Sigmoid colon (tissue), 4 donors: ENCODE data around the gene SLC35A4.

Experiments
- EP300 ChIP-seq, 4 donors: sonication (generic); formaldehyde crosslinking; IDR thresholded peaks; one replicate each; pipeline ENCODE4 v1.6.1; 2017; ENCODE audit warnings: antibody characterized with exemption in 4 of 4
- POLR2A ChIP-seq, 2 donors: fragments of 450-650 bp; IDR thresholded peaks; one replicate each; pipeline ENCODE4 v1.6.1; 2016; ENCODE audit warnings: antibody characterized with exemption in 2 of 2, mild to moderate bottlenecking in 2 of 2, moderate library complexity in 2 of 2
- POLR2AphosphoS5 ChIP-seq, 4 donors: sonication (generic); formaldehyde crosslinking; IDR thresholded peaks; one replicate each; pipeline ENCODE4 v1.6.1; 2017; ENCODE audit warnings: antibody characterized with exemption in 4 of 4
- TF ChIP-seq, protein P1 (sequence below), 4 experiments: fragments of 450-650 bp in 3 of 4; fragments of 200-600 bp in 1 of 4; IDR thresholded peaks; one replicate each; pipeline ENCODE4 v1.5.1; 2016 to 2019; ENCODE audit warnings: antibody characterized with exemption in 4 of 4, mild to moderate bottlenecking in 3 of 4, moderate library complexity in 2 of 4

DNA sequence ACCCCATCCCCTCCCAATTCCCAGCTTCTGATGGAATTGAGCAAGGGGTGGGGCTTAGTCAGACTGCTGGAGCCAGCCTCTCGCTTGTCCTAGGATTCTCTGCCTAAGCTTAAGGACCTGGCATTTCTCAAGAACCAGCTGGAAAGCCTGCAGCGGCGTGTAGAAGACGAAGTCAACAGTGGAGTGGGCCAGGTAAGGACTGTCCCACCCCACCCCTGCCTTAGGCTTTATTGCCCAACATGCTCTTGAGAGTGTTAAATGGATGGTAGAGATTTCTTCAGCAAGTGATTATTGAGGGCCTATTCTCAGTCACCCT is 1.1 kb downstream of the SLC35A4 start:
- TF ChIP-seq, protein P1, sequence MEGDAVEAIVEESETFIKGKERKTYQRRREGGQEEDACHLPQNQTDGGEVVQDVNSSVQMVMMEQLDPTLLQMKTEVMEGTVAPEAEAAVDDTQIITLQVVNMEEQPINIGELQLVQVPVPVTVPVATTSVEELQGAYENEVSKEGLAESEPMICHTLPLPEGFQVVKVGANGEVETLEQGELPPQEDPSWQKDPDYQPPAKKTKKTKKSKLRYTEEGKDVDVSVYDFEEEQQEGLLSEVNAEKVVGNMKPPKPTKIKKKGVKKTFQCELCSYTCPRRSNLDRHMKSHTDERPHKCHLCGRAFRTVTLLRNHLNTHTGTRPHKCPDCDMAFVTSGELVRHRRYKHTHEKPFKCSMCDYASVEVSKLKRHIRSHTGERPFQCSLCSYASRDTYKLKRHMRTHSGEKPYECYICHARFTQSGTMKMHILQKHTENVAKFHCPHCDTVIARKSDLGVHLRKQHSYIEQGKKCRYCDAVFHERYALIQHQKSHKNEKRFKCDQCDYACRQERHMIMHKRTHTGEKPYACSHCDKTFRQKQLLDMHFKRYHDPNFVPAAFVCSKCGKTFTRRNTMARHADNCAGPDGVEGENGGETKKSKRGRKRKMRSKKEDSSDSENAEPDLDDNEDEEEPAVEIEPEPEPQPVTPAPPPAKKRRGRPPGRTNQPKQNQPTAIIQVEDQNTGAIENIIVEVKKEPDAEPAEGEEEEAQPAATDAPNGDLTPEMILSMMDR (IDR thresholded peaks at IDR 0.05), result no peak
- TF ChIP-seq EP300 (IDR thresholded peaks at IDR 0.05), result no peak
- no peak for TF ChIP-seq POLR2A (IDR thresholded peaks at IDR 0.05)
- no peak for TF ChIP-seq POLR2AphosphoS5 (IDR thresholded peaks at IDR 0.05)
